GM18951 (cell line): ENCODE measurements around the gene PLTP.
A peak's percentile ranks its signal among the peaks of the same experiment; 100 is the strongest.

ENCODE experiments used
- POLR2A ChIP-seq: IDR thresholded peaks from 4 replicates; pipeline ENCODE4 v1.6.1; 2011; ENCODE audit warnings: mild to moderate bottlenecking; ENCODE audit not compliant: insufficient read length, insufficient read depth; ENCODE audit errors: extremely low read depth
- in situ Hi-C: fragments of 300-500 bp; cut with MboI; formaldehyde crosslinking; loops from one replicate; pipeline ENCODE4 v1.12.0; 2022; ENCODE audit warnings: low sequenced_read_pairs, mixed read lengths, inconsistent platforms; ENCODE audit not compliant: unreplicated experiment

Gene PLTP

GRCh38 chr20:45921337-45922189, 9.6 kb upstream of the PLTP start:
- no peak for TF ChIP-seq POLR2A
- in situ Hi-C loops = no loop called here

GRCh38 chr20:45920462-45921336, 8.7 kb upstream of the PLTP start:
- TF ChIP-seq POLR2A = no peak
- in situ Hi-C loops = no loop called here

- no peak for TF ChIP-seq POLR2A
- in situ Hi-C loops = no loop called here
Measured at GRCh38 chr20:45919542-45920399, 7.8 kb upstream of the PLTP start.

GRCh38 chr20:45918779-45919537, 7.0 kb upstream of the PLTP start:
- no peak for TF ChIP-seq POLR2A
- in situ Hi-C loops = no loop called here

- TF ChIP-seq POLR2A = no peak
- in situ Hi-C loops = no loop called here
Measured at GRCh38 chr20:45918182-45918737, 6.3 kb upstream of the PLTP start.

- in situ Hi-C loops = no loop called here
- no peak for TF ChIP-seq POLR2A
Measured at GRCh38 chr20:45917790-45918141, 5.8 kb upstream of the PLTP start.

GRCh38 chr20:45913116-45913515, 1.2 kb upstream of the PLTP start:
- in situ Hi-C loops = no loop called here
- no peak for TF ChIP-seq POLR2A

GRCh38 chr20:45912344-45912682, 358 bp upstream of the PLTP start:
- no peak for TF ChIP-seq POLR2A
- in situ Hi-C loops = no loop called here

GRCh38 chr20:45910670-45911485, 1.1 kb downstream of the PLTP start:
- peak; percentile 49 for TF ChIP-seq POLR2A
- in situ Hi-C loops = no loop called here

- no peak for TF ChIP-seq POLR2A
- in situ Hi-C loops = no loop called here
Measured at GRCh38 chr20:45909817-45910669, 1.9 kb downstream of the PLTP start.

- no peak for TF ChIP-seq POLR2A
- in situ Hi-C loops = no loop called here
Measured at GRCh38 chr20:45909336-45909808, 2.6 kb downstream of the PLTP start.

- in situ Hi-C loops = no loop called here
- TF ChIP-seq POLR2A = no peak
Measured at GRCh38 chr20:45908084-45908483, 3.9 kb downstream of the PLTP start.
